ENCODE measurements around the gene CTNNA1. TPM values are rescaled to one million over a fixed set of nuclear protein-coding genes. Genes with fewer than 3 reads are reported as not detected.

Gene CTNNA1
- total and polyA plus RNA-seq, 9 of the 15 experiments (the other 6 are each of a cell fraction or from before 2014, with no cell fraction given), result 29.6 to 117 (median 89.1) TPM

- intact Hi-C loops (cut with micrococcal nuclease), result no loop called here
- Histone ChIP-seq H3K4me1 (replicated peaks in 1 of 2; ENCODE audit: control insufficient read depth in 2 of 2, insufficient read depth in 2 of 2, low read length in 2 of 2) (peaks cover 10 to 21% of the 10 kb centered on the region in 2 experiments), H4K20me1 (replicated peaks; ENCODE audit: control insufficient read depth, insufficient read depth, low read length) (peaks cover 12% of the 10 kb centered on the region; the same call in 1 of the 2 replicates)
Observed at GRCh38 chr5:138757061-138757776, 4.0 kb downstream of the CTNNA1 start.

More at GRCh38 chr5:138757061-138757776, 4.0 kb downstream of the CTNNA1 start:
- BruUV-seq (replicated peaks), result no TSS peak
- WGBS (ENCODE audit: insufficient coverage, low coverage, missing lambda C conversion rate), result 71% methylated on average over 6 of the region's 6 CpGs
- H3K27ac ChIP-seq (ENCODE audit: extremely low read depth, low read depth, low read length), result no peak overlapping the region
- ChIA-PET CTCF (ENCODE audit: low intra/inter-chr PET ratio) (no interaction called here), POLR2A (interaction anchor here (0.6 to 2.9 kb wide), 13 partner anchors 9 to 976 kb away, joined by 3 to 25 read pairs (median 4); no protein-coding TSS in a partner anchor)
- no peak overlapping the region for H3K9ac ChIP-seq (ENCODE audit: insufficient read depth in 1 of 2, low read depth in 2 of 2, low read length in 2 of 2)
- DNase-seq (ENCODE audit: extremely low read depth in 1 of 4, low spot score in 3 of 4) (no peak), FAIRE-seq (no peak), ATAC-seq (no peak)
- H3K27me3 ChIP-seq (ENCODE audit: control insufficient read depth in 2 of 2, insufficient read depth in 2 of 2, low read length in 2 of 2), result no peaks in the 10 kb centered on the region
- peaks cover 81% of the 10 kb centered on the region for H3K79me2 ChIP-seq (ENCODE audit: control insufficient read depth, insufficient read depth, low read length)
- peak overlapping the region; percentile 0; the same call in 1 of the 2 replicates for H3K4me2 ChIP-seq (ENCODE audit: insufficient read depth, low read length)
- no peak overlapping the region for H2AFZ ChIP-seq (ENCODE audit: low read depth, low read length)
- TF ChIP-seq MAFG (tag; conservative IDR thresholded peaks at IDR 0.05), result peak; percentile 65
- 0 out of 2 replicates have a peak, but pooled peaks have one; percentile 7 for TF ChIP-seq RBFOX2 (IDR thresholded peaks at IDR 0.05; ENCODE audit: low read depth, low read length)
- TF ChIP-seq ZNF316 (IDR thresholded peaks at IDR 0.05), result peak; percentile 82
- TF ChIP-seq MAFF (IDR thresholded peaks at IDR 0.05; ENCODE audit: low read length), result peak; percentile 15; the same call in 1 of the 2 replicates
- no peak for TF ChIP-seq ZKSCAN1 (IDR thresholded peaks at IDR 0.05; ENCODE audit: low read depth, low read length)
- no peak for TF ChIP-seq RBM34 (IDR thresholded peaks at IDR 0.05; ENCODE audit: borderline replicate concordance, insufficient read depth, low read length)
- TF ChIP-seq C11orf30 (IDR thresholded peaks at IDR 0.05; ENCODE audit: low read depth), result peak; percentile 77
- 0 out of 2 replicates have a peak, but pooled peaks have one; percentile 26 for TF ChIP-seq ZNF121 (CRISPR knock-in tag; conservative IDR thresholded peaks at IDR 0.05)
- peaks cover 20% of the 10 kb centered on the region for H3K36me3 ChIP-seq (ENCODE audit: control insufficient read depth, insufficient read depth, low read length)
- no peaks in the 10 kb centered on the region for H3K9me3 ChIP-seq (replicated peaks; ENCODE audit: control insufficient read depth, insufficient read depth, low read depth, low read length)
- no peak overlapping the region for H3K4me3 ChIP-seq
- H3K9me1 ChIP-seq (ENCODE audit: control insufficient read depth, insufficient read depth, low read length), result peaks cover 3% of the 10 kb centered on the region
- in situ Hi-C loops (cut with MboI), result no loop called here

Measured in K562 (cell line).